NB4 (cell line): ENCODE data around the gene ARSK.

Experiments used
- DNase-seq: peaks from one replicate; pipeline ENCODE4 v3.0.0; 2010; ENCODE audit warnings: low read depth
- H3K4me3 ChIP-seq: one replicate; pipeline ENCODE4 v1.5.1; 2011; ENCODE audit warnings: mild to moderate bottlenecking, low read depth, low read length, moderate library complexity
- CTCF ChIP-seq: IDR thresholded peaks from one replicate; pipeline ENCODE4 v1.5.1; 2012; ENCODE audit warnings: low read depth, low read length
- MAX ChIP-seq: IDR thresholded peaks from 2 replicates; pipeline ENCODE4 v1.6.1; 2011; ENCODE audit warnings: low read depth, low read length
- MYC ChIP-seq: IDR thresholded peaks from 2 replicates; pipeline ENCODE4 v1.6.1; 2011; ENCODE audit warnings: low read depth, low read length
- POLR2A ChIP-seq: IDR thresholded peaks from 2 replicates; pipeline ENCODE4 v1.6.1; 2011; ENCODE audit warnings: mild to moderate bottlenecking; ENCODE audit not compliant: insufficient read length; ENCODE audit errors: extremely low read depth

ARSK gene

GRCh38 chr5:95564450-95564849 is 9.5 kb downstream of the ARSK start:
- TF ChIP-seq MYC (no peak), MAX (no peak), POLR2A (no peak), CTCF (no peak)
- no peak overlapping the region for H3K4me3 ChIP-seq
- DNase-seq = no peak

- no peak for DNase-seq
- no peak overlapping the region for H3K4me3 ChIP-seq
- no peak for TF ChIP-seq MYC
- TF ChIP-seq MAX = no peak
- TF ChIP-seq POLR2A = no peak
- no peak for TF ChIP-seq CTCF
These were observed 10.5 kb downstream of the ARSK start for GRCh38 chr5:95565280-95565920.

GRCh38 chr5:95572016-95572415 is 17.1 kb downstream of the ARSK start:
- DNase-seq = no peak
- TF ChIP-seq MAX = no peak
- no peak for TF ChIP-seq MYC
- no peak for TF ChIP-seq POLR2A
- no peak overlapping the region for H3K4me3 ChIP-seq

- no peak for DNase-seq
- no peak overlapping the region for H3K4me3 ChIP-seq
- TF ChIP-seq CTCF (no peak), MYC (no peak), POLR2A (no peak), MAX (no peak)
These were observed 26.7 kb downstream of the ARSK start for GRCh38 chr5:95581576-95581975.

GRCh38 chr5:95583992-95584391 is 29.1 kb downstream of the ARSK start:
- no peak for TF ChIP-seq MYC
- no peak for TF ChIP-seq CTCF
- TF ChIP-seq POLR2A = no peak
- TF ChIP-seq MAX = no peak
- DNase-seq = no peak
- H3K4me3 ChIP-seq = no peak overlapping the region

- no peak overlapping the region for H3K4me3 ChIP-seq
- peak; percentile 62 for DNase-seq
- no peak for TF ChIP-seq POLR2A
- no peak for TF ChIP-seq MAX
- TF ChIP-seq MYC = no peak
- TF ChIP-seq CTCF = no peak
These were observed 36.0 kb downstream of the ARSK start for GRCh38 chr5:95590880-95591279.
